Measurements from ENCODE around the gene MYD88. TPM values are rescaled to one million over a fixed set of nuclear protein-coding genes. Genes with fewer than 3 reads are reported as not detected.

The MYD88 gene
- total and polyA plus RNA-seq, 12 donors: 4.2 to 22.3 (median 7.1) TPM

DNA sequence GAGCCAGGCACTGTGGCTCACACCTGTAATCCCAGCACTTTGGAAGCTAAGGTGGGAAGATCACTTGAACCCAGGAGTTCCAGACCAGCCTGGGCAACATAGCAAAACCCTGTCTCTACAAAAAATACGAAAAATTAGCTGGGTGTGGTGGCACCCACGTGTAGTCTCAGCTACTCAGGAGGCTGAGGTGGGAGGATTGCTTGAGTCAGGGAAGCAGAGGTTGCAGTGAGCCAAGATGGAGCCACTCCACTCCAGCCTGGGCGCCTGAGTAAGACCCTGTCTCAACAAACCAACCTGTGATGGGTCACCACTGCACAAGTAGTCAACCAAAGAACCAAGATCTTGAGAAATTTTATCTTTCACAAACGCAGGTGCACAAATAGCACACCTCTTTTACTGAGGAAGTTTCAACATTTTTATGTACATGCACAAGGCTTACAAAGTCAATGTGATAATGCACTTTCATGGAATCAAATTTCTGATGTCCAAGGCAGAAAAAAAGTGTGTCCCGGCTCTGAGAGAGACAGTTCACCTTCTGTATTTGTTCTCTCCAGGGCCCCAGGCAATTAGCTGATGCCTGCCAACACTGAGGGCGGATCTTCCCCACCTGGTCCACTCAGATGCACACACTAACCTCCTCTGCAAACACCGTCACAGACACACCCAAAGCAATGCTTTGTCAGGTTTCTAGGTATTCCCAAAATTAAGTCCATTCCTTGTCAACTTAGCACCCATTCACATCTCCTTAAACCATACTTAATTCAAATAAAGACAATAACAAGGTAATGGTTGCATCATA, 13.9 kb upstream of the MYD88 start:
- no peak overlapping the region for H3K4me3 ChIP-seq
- peaks cover 0 to 100% (median 74%) of the 10 kb centered on the region in 9 donors for H3K36me3 ChIP-seq
- no peak for DNase-seq
- no peaks in the 10 kb centered on the region for H3K27me3 ChIP-seq
- no peak overlapping the region for H3K27ac ChIP-seq
- peaks cover 0 to 23% (median 7%) of the 10 kb centered on the region in 9 donors for H3K4me1 ChIP-seq
- WGBS, 2 donors: 79 to 82% methylated on average over 7 of the region's 7 CpGs
- ATAC-seq: no peak
- no peak for TF ChIP-seq CTCF (IDR thresholded peaks at IDR 0.05)
- H3K9me3 ChIP-seq: no peaks in the 10 kb centered on the region
- intact Hi-C loops (cut with DNase I): loop anchor here in 2 of 10 donors (5.0 to 10.0 kb wide), 2 partner anchors 350 to 353 kb away; no protein-coding TSS in a partner anchor

- no peaks in the 10 kb centered on the region for H3K9me3 ChIP-seq
- no peak overlapping the region for H3K27ac ChIP-seq
- no peak for ATAC-seq
- peaks cover 0 to 100% (median 74%) of the 10 kb centered on the region in 9 donors for H3K36me3 ChIP-seq
- intact Hi-C loops (cut with DNase I): loop anchor here in 1 of 10 donors (10.0 kb wide), 1 partner anchor 349 kb away; no protein-coding TSS in a partner anchor
- 94 to 95% methylated on average over 11 of the region's 11 CpGs for WGBS, 2 donors
- no peak for DNase-seq
- no peak for TF ChIP-seq CTCF (IDR thresholded peaks at IDR 0.05)
- H3K4me1 ChIP-seq: peaks cover 0 to 33% (median 14%) of the 10 kb centered on the region in 9 donors
- no peak overlapping the region for H3K4me3 ChIP-seq
- H3K27me3 ChIP-seq: no peaks in the 10 kb centered on the region
Measured at GRCh38 chr3:38125305-38126120, 12.9 kb upstream of the MYD88 start.

DNA sequence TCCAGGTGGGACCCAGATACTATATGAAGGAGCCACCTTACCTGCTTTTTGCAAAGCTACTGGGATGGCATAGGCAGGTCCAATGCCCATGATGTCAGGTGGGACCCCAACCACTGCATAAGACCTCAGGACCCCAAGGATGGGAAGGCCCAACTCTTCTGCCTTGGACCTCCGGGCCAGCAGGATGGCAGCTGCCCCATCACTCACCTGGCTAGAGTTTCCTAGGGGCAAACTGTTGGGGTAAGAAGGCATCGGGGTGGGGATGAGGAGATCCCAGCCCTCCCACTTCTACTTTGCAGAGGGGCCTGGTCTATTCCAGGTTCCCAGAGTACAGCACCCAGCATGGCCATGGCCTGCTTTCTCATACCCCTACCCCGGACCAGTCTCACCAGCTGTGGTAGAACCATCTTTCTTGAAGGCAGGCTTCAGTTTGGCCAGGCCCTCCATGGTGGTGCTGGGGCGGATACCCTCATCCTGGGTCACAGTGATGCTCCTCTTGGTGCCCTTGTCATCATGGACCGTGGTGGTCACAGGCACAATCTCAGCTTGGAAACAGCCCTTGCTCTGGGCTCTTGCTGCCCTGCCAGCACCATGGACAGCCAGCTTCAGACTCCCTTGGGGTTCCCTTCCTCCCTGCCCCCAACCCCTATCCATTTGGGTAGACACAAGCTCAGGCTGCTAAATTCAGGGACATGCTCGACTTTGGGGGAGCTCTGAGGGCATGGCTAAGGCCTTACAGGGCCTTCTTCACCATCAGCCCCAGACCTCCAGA, 12.2 kb upstream of the MYD88 start:
- no peak overlapping the region for H3K27ac ChIP-seq
- WGBS, 2 donors: 94 to 98% methylated on average over 6 of the region's 6 CpGs
- ATAC-seq: no peak
- H3K9me3 ChIP-seq: no peaks in the 10 kb centered on the region
- intact Hi-C loops (cut with DNase I): loop anchor here in 1 of 10 donors (10.0 kb wide), 1 partner anchor 348 kb away; no protein-coding TSS in a partner anchor
- peaks cover 0 to 41% (median 19%) of the 10 kb centered on the region in 9 donors for H3K4me1 ChIP-seq
- H3K36me3 ChIP-seq: peaks cover 0 to 100% (median 75%) of the 10 kb centered on the region in 9 donors
- H3K27me3 ChIP-seq: no peaks in the 10 kb centered on the region
- DNase-seq: no peak
- no peak for TF ChIP-seq CTCF (IDR thresholded peaks at IDR 0.05)
- no peak overlapping the region for H3K4me3 ChIP-seq
